HepG2 (cell line): Measurements from ENCODE around the gene FLT3LG. TPM values are rescaled to one million over a fixed set of nuclear protein-coding genes. Genes with fewer than 3 reads are reported as not detected.

Source experiments
- ATF4 ChIP-seq, 2 experiments: fragments of 450-650 bp in 1 of 2; sonication (generic) in 1 of 2; formaldehyde crosslinking; IDR thresholded peaks; 2 replicates each; pipeline versions ENCODE4 v1.5.0 to v1.8.0; 2020 to 2022; ENCODE audit warnings: mild to moderate bottlenecking in 1 of 2, missing genetic modification reagents in 1 of 2
- GPN1 ChIP-seq: sonication (generic); formaldehyde crosslinking; IDR thresholded peaks from 2 replicates; pipeline ENCODE4 v1.5.1; 2020; ENCODE audit warnings: missing genetic modification reagents, borderline replicate concordance
- HNRNPH1 ChIP-seq: fragments of 200-400 bp; formaldehyde crosslinking; optimal IDR thresholded peaks from 2 replicates; pipeline ENCODE3; 2017; ENCODE audit warnings: mild to moderate bottlenecking, low read depth, low read length
- HOXA5 ChIP-seq: sonication (generic); formaldehyde crosslinking; IDR thresholded peaks from 2 replicates; pipeline ENCODE4 v1.4.0; 2020; ENCODE audit warnings: missing genetic modification reagents
- KLF12 ChIP-seq: sonication (generic); formaldehyde crosslinking; IDR thresholded peaks from 2 replicates; pipeline ENCODE4 v1.4.0; 2020; ENCODE audit warnings: missing genetic modification reagents, borderline replicate concordance
- KLF15 ChIP-seq: sonication (generic); formaldehyde crosslinking; IDR thresholded peaks from 2 replicates; pipeline ENCODE4 v1.8.1; 2023; ENCODE audit warnings: borderline replicate concordance, mild to moderate bottlenecking, inconsistent platforms, missing genetic modification reagents, mixed read lengths
- MAZ ChIP-seq, 2 experiments: sonication (generic) in 1 of 2; formaldehyde crosslinking in 1 of 2; IDR thresholded peaks; 2 replicates each; pipeline versions ENCODE4 v1.5.0 to v1.6.1; 2012 to 2020; ENCODE audit warnings: low read depth in 2 of 2, mild to moderate bottlenecking in 2 of 2, borderline replicate concordance in 1 of 2, improper control_type of control experiment in 1 of 2, low read length in 1 of 2, missing genetic modification reagents in 1 of 2, moderate library complexity in 1 of 2
- MIXL1 ChIP-seq: IDR thresholded peaks from 2 replicates; pipeline ENCODE4 v1.6.1; 2016
- NFE2 ChIP-seq: sonication (generic); formaldehyde crosslinking; IDR thresholded peaks from 2 replicates; pipeline ENCODE4 v1.4.0; 2020; ENCODE audit warnings: missing genetic modification reagents
- RNF2 ChIP-seq: fragments of 450-650 bp; conservative IDR thresholded peaks from 2 replicates; pipeline ENCODE4 v1.6.1; 2016; ENCODE audit warnings: low read depth
- SMAD1 ChIP-seq: sonication (generic); formaldehyde crosslinking; IDR thresholded peaks from 2 replicates; pipeline ENCODE4 v1.4.0; 2020; ENCODE audit warnings: missing genetic modification reagents, low read depth, mild to moderate bottlenecking, borderline replicate concordance
- SNAI1 ChIP-seq: sonication (generic); formaldehyde crosslinking; IDR thresholded peaks from 2 replicates; pipeline ENCODE4 v1.5.0; 2020; ENCODE audit warnings: mild to moderate bottlenecking, missing genetic modification reagents, borderline replicate concordance
- TEF ChIP-seq: sonication (generic); formaldehyde crosslinking; IDR thresholded peaks from 2 replicates; pipeline ENCODE4 v1.5.0; 2020; ENCODE audit warnings: missing genetic modification reagents
- ZBTB20 ChIP-seq: sonication (generic); formaldehyde crosslinking; IDR thresholded peaks from 2 replicates; pipeline ENCODE4 v1.8.1; 2023; ENCODE audit warnings: missing genetic modification reagents, low read depth, mild to moderate bottlenecking, borderline replicate concordance
- ZFY ChIP-seq: sonication (generic); formaldehyde crosslinking; IDR thresholded peaks from 2 replicates; pipeline ENCODE4 v1.4.0; 2020; ENCODE audit warnings: missing genetic modification reagents
- ZNF224 ChIP-seq: sonication (generic); formaldehyde crosslinking; IDR thresholded peaks from 2 replicates; pipeline ENCODE4 v1.5.0; 2020; ENCODE audit warnings: mild to moderate bottlenecking, missing genetic modification reagents
- ZNF274 ChIP-seq: sonication (generic); formaldehyde crosslinking; IDR thresholded peaks from 2 replicates; pipeline ENCODE4 v1.5.1; 2020; ENCODE audit warnings: mild to moderate bottlenecking, missing genetic modification reagents
- ZNF335 ChIP-seq: sonication (generic); formaldehyde crosslinking; IDR thresholded peaks from 2 replicates; pipeline ENCODE4 v1.4.0; 2020; ENCODE audit warnings: missing genetic modification reagents
- ZNF704 ChIP-seq: sonication (generic); formaldehyde crosslinking; IDR thresholded peaks from 2 replicates; pipeline ENCODE4 v1.8.1; 2023; ENCODE audit warnings: mild to moderate bottlenecking, inconsistent platforms, moderate library complexity, missing genetic modification reagents, borderline replicate concordance
- ZSCAN20 ChIP-seq: sonication (generic); formaldehyde crosslinking; IDR thresholded peaks from 2 replicates; pipeline ENCODE4 v1.4.0; 2020; ENCODE audit warnings: missing genetic modification reagents, mild to moderate bottlenecking, borderline replicate concordance
- polyA plus RNA-seq, 8 experiments: library from polyadenylated mRNA; depleted of rRNA in 3 of 8; stranded (reverse) in 7 of 8; unstranded in 1 of 8; fragments of >200 nt; fragmentation: Illumina TruSeq in 4 of 8; extraction: Trizol in 4 of 8; gene quantifications; 2 replicates each; pipeline versions ENCODE4 v1.2.1 to v1.2.3, GENCODE V29; 2011 to 2016; ENCODE audit warnings: low read depth in 4 of 8, missing spikeins in 1 of 8, mixed read lengths in 1 of 8; ENCODE audit not compliant: insufficient read depth in 1 of 8
- total RNA-seq, 5 experiments: library from RNA; depleted of rRNA; stranded (reverse); fragments of >200 nt; fragmentation: Illumina TruSeq; extraction: Trizol; gene quantifications; 2 replicates each; pipeline ENCODE4 v1.2.3, GENCODE V29; 2016; ENCODE audit warnings: low read depth in 1 of 5
- TF ChIP-seq, protein P1 (sequence below): sonication (generic); formaldehyde crosslinking; IDR thresholded peaks from 2 replicates; pipeline ENCODE4 v1.4.0; 2020; ENCODE audit warnings: missing genetic modification reagents, borderline replicate concordance

FLT3LG gene
- total and polyA plus RNA-seq, 2 of the 13 experiments (the other 11 are each of a cell fraction or from before 2014, with no cell fraction given) = 1.5 to 2.6 TPM

DNA sequence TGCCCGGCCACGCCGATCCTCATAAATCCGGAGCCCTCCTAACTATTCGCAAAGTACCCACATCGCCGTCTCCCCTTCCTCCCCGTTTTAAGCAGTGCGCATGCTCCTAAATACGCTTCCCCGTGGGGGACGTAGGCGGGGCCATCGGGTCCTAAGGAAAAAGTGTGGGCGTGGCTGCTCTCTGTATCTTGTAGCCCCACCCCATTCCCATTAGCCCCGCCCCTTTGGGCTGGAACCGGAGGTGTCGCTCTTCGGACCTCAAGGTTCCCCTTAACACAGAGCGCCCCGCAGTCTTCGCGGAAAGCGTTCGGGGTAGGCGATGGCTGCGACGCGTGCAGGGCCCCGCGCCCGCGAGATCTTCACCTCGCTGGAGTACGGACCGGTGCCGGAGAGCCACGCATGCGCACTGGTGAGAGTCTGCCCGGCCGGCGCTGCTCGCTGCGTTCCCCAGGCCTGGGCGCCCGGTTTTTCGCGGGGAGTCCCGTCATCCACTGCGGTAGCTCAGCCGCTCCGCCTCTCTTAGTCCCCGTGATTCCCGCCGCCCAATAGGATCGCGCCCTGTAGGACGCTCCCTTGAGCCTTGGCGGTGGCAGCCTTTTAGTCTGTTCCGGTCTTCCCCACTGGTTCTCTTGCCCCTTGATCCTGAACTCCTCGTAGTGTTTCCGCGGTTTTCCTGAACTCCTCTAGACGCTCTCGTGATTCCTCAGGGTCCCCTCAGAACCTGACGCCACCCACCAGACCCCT is 20.8 kb upstream of the FLT3LG start, which contains the start of gene ALDH16A1 (continued):
- TF ChIP-seq RNF2 (no peak; the same call in 1 of the 2 replicates), HOXA5 (CRISPR knock-in tag) (0 out of 2 replicates have a peak, but pooled peaks have one; percentile 34), HNRNPH1 (peak; percentile 81), MAZ (IDR thresholded peaks at IDR 0.05; ENCODE audit: borderline replicate concordance, low read depth, low read length) (no peak), MAZ (CRISPR knock-in tag; IDR thresholded peaks at IDR 0.05; ENCODE audit: low read depth) (peak; percentile 60; the same call in 1 of the 2 replicates), ZNF224 (CRISPR knock-in tag) (0 out of 2 replicates have a peak, but pooled peaks have one; percentile 17), MIXL1 (CRISPR knock-in tag) (0 out of 2 replicates have a peak, but pooled peaks have one; percentile 26), ZNF274 (CRISPR knock-in tag) (peak; percentile 43; the same call in 1 of the 2 replicates), NFE2 (CRISPR knock-in tag) (no peak), ZBTB20 (CRISPR knock-in tag) (no peak; the same call in 1 of the 2 replicates), SNAI1 (CRISPR knock-in tag) (peak; percentile 67; the same call in 1 of the 2 replicates), ZNF335 (peak; percentile 51; the same call in 1 of the 2 replicates), GPN1 (CRISPR knock-in tag) (no peak), ZNF704 (CRISPR knock-in tag) (no peak; the same call in 1 of the 2 replicates), SMAD1 (CRISPR knock-in tag) (no peak), ATF4 (CRISPR knock-in tag; IDR thresholded peaks at IDR 0.05) (peak in 1 of 2 experiments; percentile 43; a peak in 1 of 4 replicates), ZSCAN20 (no peak), KLF12 (CRISPR knock-in tag) (no peak), TEF (CRISPR knock-in tag) (no peak), ZFY (peak; percentile 94), KLF15 (no peak)
- TF ChIP-seq, protein P1, sequence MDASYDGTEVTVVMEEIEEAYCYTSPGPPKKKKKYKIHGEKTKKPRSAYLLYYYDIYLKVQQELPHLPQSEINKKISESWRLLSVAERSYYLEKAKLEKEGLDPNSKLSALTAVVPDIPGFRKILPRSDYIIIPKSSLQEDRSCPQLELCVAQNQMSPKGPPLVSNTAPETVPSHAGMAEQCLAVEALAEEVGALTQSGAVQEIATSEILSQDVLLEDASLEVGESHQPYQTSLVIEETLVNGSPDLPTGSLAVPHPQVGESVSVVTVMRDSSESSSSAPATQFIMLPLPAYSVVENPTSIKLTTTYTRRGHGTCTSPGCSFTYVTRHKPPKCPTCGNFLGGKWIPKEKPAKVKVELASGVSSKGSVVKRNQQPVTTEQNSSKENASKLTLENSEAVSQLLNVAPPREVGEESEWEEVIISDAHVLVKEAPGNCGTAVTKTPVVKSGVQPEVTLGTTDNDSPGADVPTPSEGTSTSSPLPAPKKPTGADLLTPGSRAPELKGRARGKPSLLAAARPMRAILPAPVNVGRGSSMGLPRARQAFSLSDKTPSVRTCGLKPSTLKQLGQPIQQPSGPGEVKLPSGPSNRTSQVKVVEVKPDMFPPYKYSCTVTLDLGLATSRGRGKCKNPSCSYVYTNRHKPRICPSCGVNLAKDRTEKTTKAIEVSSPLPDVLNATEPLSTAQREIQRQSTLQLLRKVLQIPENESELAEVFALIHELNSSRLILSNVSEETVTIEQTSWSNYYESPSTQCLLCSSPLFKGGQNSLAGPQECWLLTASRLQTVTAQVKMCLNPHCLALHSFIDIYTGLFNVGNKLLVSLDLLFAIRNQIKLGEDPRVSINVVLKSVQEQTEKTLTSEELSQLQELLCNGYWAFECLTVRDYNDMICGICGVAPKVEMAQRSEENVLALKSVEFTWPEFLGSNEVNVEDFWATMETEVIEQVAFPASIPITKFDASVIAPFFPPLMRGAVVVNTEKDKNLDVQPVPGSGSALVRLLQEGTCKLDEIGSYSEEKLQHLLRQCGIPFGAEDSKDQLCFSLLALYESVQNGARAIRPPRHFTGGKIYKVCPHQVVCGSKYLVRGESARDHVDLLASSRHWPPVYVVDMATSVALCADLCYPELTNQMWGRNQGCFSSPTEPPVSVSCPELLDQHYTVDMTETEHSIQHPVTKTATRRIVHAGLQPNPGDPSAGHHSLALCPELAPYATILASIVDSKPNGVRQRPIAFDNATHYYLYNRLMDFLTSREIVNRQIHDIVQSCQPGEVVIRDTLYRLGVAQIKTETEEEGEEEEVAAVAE (CRISPR knock-in tag) = no peak
